ENCODE results near the gene FOXN1. TPM values are rescaled to one million over a fixed set of nuclear protein-coding genes. Genes with fewer than 3 reads are reported as not detected.

Gene FOXN1
- total RNA-seq, 1 experiment from 2014 or later = 0.48 TPM

GRCh38 chr17:28480799-28481571 lies 25.2 kb upstream of the FOXN1 start:
- H3K9me3 Mint-ChIP-seq (ENCODE audit: unreplicated experiment) = no peaks in the 10 kb centered on the region
- Histone ChIP-seq H3K9me3 (no peaks in the 10 kb centered on the region), H3K4me3 (ENCODE audit: low read depth, low read length) (no peak overlapping the region), H3K36me3 (ENCODE audit: control insufficient read depth, insufficient read depth, low read length) (no peaks in the 10 kb centered on the region), H3K4me1 (peaks cover 35% of the 10 kb centered on the region), H3K27me3 (replicated peaks; ENCODE audit: control insufficient read depth, insufficient read depth, low read length) (no peaks in the 10 kb centered on the region)
- no peak overlapping the region for H3K4me3 Mint-ChIP-seq (ENCODE audit: unreplicated experiment)
- ChIA-PET POLR2A (interaction anchor here (1.0 kb wide), 1 partner anchor 123 kb away, joined by 3 read pairs; the partner anchor contains the start of gene POLDIP2), CTCF (interaction anchor here (0.5 to 1.0 kb wide), 4 partner anchors 14 to 166 kb away, joined by 3 to 6 read pairs (median 3); no protein-coding TSS in a partner anchor)
- no peaks in the 10 kb centered on the region for H3K27me3 Mint-ChIP-seq (ENCODE audit: insufficient read depth, unreplicated experiment)
- H3K36me3 Mint-ChIP-seq (ENCODE audit: insufficient read depth, unreplicated experiment) = no peaks in the 10 kb centered on the region
- intact Hi-C loops (cut with micrococcal nuclease; ENCODE audit: unreplicated experiment) = no loop called here
- BruUV-seq (replicated peaks) = no TSS peak
- peak overlapping the region; percentile 15 for H3K27ac Mint-ChIP-seq (ENCODE audit: unreplicated experiment)
- peaks cover 38% of the 10 kb centered on the region for H3K4me1 Mint-ChIP-seq (ENCODE audit: low read depth, unreplicated experiment)
- no peak for DNase-seq
- TF ChIP-seq CTCF (IDR thresholded peaks at IDR 0.05; ENCODE audit: insufficient read depth in 1 of 2, low read depth in 1 of 2, low read length in 1 of 2, severe bottlenecking in 1 of 2, unreplicated experiment in 1 of 2) = no peak

- no peak for TF ChIP-seq CTCF (IDR thresholded peaks at IDR 0.05; ENCODE audit: insufficient read depth in 1 of 2, low read depth in 1 of 2, low read length in 1 of 2, severe bottlenecking in 1 of 2, unreplicated experiment in 1 of 2)
- ChIA-PET CTCF (no interaction called here), POLR2A (no interaction called here)
- no peaks in the 10 kb centered on the region for H3K9me3 Mint-ChIP-seq (ENCODE audit: unreplicated experiment)
- H3K4me3 Mint-ChIP-seq (ENCODE audit: unreplicated experiment) = no peak overlapping the region
- no TSS peak for BruUV-seq (replicated peaks)
- H3K27ac Mint-ChIP-seq (ENCODE audit: unreplicated experiment) = no peak overlapping the region
- H3K9me3 ChIP-seq = no peaks in the 10 kb centered on the region
- no peak overlapping the region for H3K4me3 ChIP-seq (ENCODE audit: low read depth, low read length)
- H3K4me1 ChIP-seq = peaks cover 36% of the 10 kb centered on the region
- H3K27me3 ChIP-seq (replicated peaks; ENCODE audit: control insufficient read depth, insufficient read depth, low read length) = no peaks in the 10 kb centered on the region
- no peaks in the 10 kb centered on the region for H3K36me3 Mint-ChIP-seq (ENCODE audit: insufficient read depth, unreplicated experiment)
- no peaks in the 10 kb centered on the region for H3K27me3 Mint-ChIP-seq (ENCODE audit: insufficient read depth, unreplicated experiment)
- peaks cover 30% of the 10 kb centered on the region for H3K4me1 Mint-ChIP-seq (ENCODE audit: low read depth, unreplicated experiment)
- H3K36me3 ChIP-seq (ENCODE audit: control insufficient read depth, insufficient read depth, low read length) = no peaks in the 10 kb centered on the region
- intact Hi-C loops (cut with micrococcal nuclease; ENCODE audit: unreplicated experiment) = no loop called here
- no peak for DNase-seq
Measured at GRCh38 chr17:28482551-28483199, 23.5 kb upstream of the FOXN1 start.

- ChIA-PET POLR2A (no interaction called here), CTCF (no interaction called here)
- intact Hi-C loops (cut with micrococcal nuclease; ENCODE audit: unreplicated experiment) = no loop called here
- no peaks in the 10 kb centered on the region for H3K9me3 Mint-ChIP-seq (ENCODE audit: unreplicated experiment)
- peaks cover 48% of the 10 kb centered on the region for H3K4me1 ChIP-seq
- no TSS peak for BruUV-seq (replicated peaks)
- H3K4me3 ChIP-seq (ENCODE audit: low read depth, low read length) = no peak overlapping the region
- no peaks in the 10 kb centered on the region for H3K36me3 Mint-ChIP-seq (ENCODE audit: insufficient read depth, unreplicated experiment)
- DNase-seq = no peak
- H3K4me3 Mint-ChIP-seq (ENCODE audit: unreplicated experiment) = no peak overlapping the region
- H3K27me3 ChIP-seq (replicated peaks; ENCODE audit: control insufficient read depth, insufficient read depth, low read length) = no peaks in the 10 kb centered on the region
- H3K27ac Mint-ChIP-seq (ENCODE audit: unreplicated experiment) = no peak overlapping the region
- H3K9me3 ChIP-seq = no peaks in the 10 kb centered on the region
- peaks cover 25% of the 10 kb centered on the region for H3K4me1 Mint-ChIP-seq (ENCODE audit: low read depth, unreplicated experiment)
- no peak for TF ChIP-seq CTCF (IDR thresholded peaks at IDR 0.05; ENCODE audit: insufficient read depth in 1 of 2, low read depth in 1 of 2, low read length in 1 of 2, severe bottlenecking in 1 of 2, unreplicated experiment in 1 of 2)
- H3K27me3 Mint-ChIP-seq (ENCODE audit: insufficient read depth, unreplicated experiment) = no peaks in the 10 kb centered on the region
- no peaks in the 10 kb centered on the region for H3K36me3 ChIP-seq (ENCODE audit: control insufficient read depth, insufficient read depth, low read length)
Measured at GRCh38 chr17:28484296-28484695, 21.9 kb upstream of the FOXN1 start.
